ENCODE measurements around the gene TMEM183A. TPM values are rescaled to one million over a fixed set of nuclear protein-coding genes. Genes with fewer than 3 reads are reported as not detected.

The TMEM183A gene
- total RNA-seq, 4 donors from 2014 or later = 51.2 to 79.6 (median 62.6) TPM

DNA sequence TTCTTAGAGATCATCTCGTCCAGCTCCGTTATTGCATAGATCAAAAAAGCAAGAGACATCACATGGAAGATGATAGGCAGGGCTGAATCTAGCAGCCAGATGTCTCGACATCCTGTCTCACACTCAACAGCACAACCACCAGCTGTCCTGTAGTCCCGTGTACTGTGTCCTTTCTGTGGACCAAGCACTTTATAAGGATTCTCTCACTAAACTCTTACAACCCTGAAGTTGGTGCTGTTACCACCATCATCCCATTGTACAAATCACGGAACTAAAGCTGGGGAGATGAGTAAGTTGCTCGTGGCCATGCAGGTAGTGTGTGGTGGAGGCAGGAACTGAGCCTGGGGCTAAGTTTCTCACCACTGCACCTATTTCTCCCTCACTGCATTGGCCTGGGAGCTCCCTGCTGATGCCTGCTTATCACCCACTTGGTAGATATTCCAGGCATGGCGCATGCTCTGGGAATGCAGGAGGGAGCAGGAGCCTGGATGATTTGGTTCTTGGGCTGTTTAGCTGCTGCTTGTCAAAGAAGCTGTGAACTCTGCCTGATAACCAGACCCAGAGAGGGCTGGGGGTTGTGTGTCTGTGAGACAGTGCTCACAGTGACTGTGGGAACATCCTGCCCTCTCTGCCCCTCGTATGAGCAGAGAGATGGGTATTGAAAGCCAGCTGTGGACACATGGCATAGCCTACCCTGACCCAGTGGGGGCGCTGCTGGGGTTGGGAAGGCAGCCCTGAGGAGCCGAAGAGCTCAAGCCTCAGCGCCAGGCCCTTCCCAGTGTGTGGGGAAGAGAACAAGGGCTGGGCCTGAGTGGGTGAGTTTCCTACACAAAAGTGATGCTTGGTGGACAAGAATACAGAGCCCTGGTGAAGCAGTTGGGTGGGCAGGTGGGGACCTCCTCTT lies 32.7 kb downstream of the TMEM183A start:
- TF ChIP-seq, protein P1, sequence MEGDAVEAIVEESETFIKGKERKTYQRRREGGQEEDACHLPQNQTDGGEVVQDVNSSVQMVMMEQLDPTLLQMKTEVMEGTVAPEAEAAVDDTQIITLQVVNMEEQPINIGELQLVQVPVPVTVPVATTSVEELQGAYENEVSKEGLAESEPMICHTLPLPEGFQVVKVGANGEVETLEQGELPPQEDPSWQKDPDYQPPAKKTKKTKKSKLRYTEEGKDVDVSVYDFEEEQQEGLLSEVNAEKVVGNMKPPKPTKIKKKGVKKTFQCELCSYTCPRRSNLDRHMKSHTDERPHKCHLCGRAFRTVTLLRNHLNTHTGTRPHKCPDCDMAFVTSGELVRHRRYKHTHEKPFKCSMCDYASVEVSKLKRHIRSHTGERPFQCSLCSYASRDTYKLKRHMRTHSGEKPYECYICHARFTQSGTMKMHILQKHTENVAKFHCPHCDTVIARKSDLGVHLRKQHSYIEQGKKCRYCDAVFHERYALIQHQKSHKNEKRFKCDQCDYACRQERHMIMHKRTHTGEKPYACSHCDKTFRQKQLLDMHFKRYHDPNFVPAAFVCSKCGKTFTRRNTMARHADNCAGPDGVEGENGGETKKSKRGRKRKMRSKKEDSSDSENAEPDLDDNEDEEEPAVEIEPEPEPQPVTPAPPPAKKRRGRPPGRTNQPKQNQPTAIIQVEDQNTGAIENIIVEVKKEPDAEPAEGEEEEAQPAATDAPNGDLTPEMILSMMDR (IDR thresholded peaks at IDR 0.05; ENCODE audit: low read depth) = no peak

DNA sequence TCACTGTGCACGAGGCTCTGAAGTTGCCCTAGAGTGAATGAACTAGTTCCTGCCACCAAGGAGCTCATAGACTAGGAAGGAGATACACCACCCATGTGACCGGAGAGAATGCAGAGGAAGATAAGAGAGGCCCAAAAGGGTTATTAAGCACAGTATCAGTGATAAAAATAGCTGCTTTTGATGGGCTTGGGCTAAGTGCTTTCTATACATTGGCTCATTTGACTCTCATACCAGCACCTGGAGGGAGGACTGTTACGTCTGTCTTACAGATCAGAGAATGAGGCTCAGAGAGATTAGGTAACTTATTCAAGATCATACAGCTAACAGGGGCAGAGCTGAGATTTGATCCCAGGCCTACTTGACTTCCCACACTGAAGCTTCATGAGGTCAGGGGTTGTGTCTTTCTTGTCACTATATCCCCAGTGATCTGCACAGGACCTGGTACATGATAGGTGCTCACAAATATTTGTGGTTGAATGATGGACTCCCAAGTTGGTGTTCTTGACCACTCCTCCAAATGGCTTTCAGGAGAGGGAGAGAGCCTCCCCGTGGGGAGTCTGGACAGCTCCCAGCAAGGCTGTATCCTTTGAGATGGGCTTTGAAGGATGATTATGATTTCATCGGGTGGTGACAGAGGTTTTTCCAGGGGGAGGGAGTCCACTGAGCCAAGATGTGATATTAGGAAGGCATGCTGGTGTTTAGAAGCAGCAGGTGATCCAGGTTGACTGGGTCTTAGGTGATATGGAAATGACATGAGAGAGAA lies 33.5 kb downstream of the TMEM183A start:
- TF ChIP-seq, protein P1 (IDR thresholded peaks at IDR 0.05; ENCODE audit: low read depth) = no peak

DNA sequence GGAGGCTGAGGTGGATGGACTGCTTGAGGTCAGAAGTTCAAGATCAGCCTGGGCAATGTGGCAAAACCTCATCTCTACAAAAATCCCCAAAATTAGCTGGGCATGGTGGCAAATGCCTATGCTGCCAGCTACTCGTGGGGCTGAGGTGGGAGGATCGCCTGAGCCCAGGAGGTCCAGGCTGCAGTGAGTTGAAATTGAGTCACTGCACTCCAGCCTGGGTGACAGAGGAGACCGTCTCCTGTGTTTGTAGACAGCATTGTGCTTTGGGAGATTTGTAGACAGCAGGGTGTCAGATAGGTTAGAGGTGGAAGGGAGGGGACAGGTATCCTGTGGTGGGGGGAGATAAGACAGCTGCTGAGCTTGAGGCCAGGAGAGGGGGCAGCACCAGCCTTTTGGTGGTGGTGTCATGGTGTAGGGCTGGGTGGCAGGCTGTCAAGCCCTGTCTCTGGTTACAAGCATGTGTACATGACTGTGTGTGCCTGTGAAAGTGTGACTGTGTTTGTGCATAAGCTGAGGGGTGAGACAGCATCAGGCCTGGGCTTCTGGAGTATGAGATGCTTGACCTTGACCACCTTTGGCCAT lies 34.3 kb downstream of the TMEM183A start:
- TF ChIP-seq, protein P1 (IDR thresholded peaks at IDR 0.05; ENCODE audit: low read depth) = no peak

DNA sequence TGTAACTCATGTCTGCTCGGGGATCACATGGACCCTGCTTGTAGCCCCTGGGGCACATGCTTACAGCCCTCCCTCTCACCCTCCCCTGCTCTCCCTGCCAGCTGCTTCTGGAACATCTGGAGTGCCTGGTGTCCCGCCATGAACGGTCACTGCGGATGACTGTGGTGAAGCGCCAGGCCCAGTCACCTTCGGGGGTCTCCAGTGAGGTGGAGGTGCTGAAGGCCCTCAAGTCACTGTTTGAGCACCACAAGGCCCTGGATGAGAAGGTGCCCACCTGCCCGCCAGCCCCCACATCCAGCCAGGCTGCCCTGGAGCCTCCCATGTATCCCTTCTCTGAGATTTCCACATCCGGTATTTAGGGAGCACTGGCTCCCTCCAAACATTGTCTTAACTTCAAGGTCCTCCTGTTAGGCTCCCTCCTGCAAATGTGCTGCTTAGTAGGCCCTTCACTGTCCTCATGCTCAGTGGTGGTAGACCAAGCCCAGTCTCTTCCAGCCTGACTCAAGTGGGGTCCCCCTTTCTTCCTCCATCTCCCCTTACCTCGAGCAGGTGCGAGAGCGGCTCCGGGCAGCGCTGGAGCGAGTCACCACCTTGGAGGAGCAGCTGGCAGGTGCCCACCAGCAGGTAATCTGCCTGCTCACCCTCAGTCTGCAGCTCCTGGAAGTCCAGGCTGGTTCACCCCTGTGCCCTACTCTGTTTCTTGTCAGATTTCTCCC lies 36.8 kb downstream of the TMEM183A start:
- TF ChIP-seq, protein P1 (IDR thresholded peaks at IDR 0.05; ENCODE audit: low read depth) = no peak

DNA sequence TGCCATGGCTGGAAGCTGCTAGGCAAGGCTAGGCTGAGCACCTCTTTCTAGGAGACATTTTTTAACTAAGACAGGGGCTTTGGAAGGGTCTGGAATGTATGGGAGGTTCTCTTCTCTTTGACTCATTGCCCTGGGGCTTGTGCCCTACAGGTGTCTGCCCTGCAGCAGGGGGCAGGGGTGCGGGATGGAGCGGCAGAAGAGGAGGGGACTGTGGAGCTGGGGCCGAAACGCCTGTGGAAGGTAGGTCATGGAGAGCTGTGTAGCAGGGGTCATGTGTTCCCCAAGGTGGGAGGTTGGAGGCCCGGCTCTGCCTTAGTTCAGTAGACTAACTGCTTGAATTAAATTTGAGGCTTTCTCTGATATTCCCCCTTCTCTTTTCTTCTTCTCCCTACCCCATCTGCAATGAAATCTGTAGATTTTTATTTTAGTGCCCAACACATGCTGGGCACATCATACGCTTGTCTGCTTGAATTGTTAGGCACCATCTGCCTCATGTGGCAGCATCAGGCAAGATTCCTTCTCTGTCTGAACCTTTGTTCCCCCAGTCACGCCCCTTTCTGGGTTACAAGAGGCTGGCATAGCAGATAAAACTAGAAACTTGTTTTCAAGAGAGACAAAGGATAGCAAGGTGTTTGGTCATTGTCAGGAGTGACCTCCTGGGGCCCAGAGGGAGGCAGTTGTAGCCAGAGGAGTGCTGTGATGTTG lies 37.5 kb downstream of the TMEM183A start:
- TF ChIP-seq, protein P1 (IDR thresholded peaks at IDR 0.05; ENCODE audit: low read depth) = no peak

DNA sequence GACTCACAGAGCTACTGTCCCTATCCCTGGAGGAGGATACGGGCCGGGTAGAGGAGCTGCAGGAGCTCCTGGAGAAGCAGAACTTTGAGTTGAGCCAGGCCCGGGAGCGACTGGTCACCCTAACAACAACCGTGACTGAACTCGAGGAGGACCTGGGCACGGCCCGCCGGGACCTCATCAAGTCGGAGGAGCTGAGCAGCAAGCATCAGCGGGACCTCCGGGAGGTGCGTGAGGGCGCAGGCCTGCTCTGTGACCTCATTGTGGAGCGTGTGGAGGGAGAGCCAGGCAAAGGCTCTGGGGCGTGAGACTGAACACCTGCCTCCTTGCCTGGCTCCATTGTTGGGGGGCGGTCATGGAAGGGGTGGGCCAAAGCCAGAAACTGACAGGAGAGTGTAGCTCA lies 38.2 kb downstream of the TMEM183A start:
- TF ChIP-seq, protein P1 (IDR thresholded peaks at IDR 0.05; ENCODE audit: low read depth) = no peak

Data from subcutaneous adipose tissue (tissue), 4 donors.